KMS-11 (cell line): Measurements from ENCODE around the gene C16orf96.

Source experiments
- H2AFZ ChIP-seq: fragments of 200-600 bp; sonication (generic); 2 replicates; pipeline ENCODE4 v1.6.1; 2016; ENCODE audit warnings: antibody characterized with exemption, mixed run types, low read depth
- H3K27ac ChIP-seq: fragments of 200-600 bp; sonication (generic); 2 replicates; pipeline ENCODE4 v1.6.1; 2016; ENCODE audit warnings: mild to moderate bottlenecking, mixed run types
- H3K27me3 ChIP-seq: fragments of 200-600 bp; sonication (generic); 2 replicates; pipeline ENCODE4 v1.6.1; 2017; ENCODE audit warnings: mild to moderate bottlenecking, low read depth, mixed run types, moderate library complexity; ENCODE audit not compliant: insufficient read depth
- H3K36me3 ChIP-seq: fragments of 200-600 bp; sonication (generic); 2 replicates; pipeline ENCODE4 v1.6.1; 2017; ENCODE audit warnings: mild to moderate bottlenecking, mixed run types; ENCODE audit not compliant: insufficient read depth
- H3K4me1 ChIP-seq: fragments of 200-600 bp; sonication (generic); 2 replicates; pipeline ENCODE4 v1.6.1; 2016; ENCODE audit warnings: mild to moderate bottlenecking, low read depth, mixed run types; ENCODE audit not compliant: poor library complexity, severe bottlenecking
- H3K4me2 ChIP-seq: fragments of 200-600 bp; sonication (generic); 2 replicates; pipeline ENCODE4 v1.7.0; 2016; ENCODE audit warnings: mild to moderate bottlenecking, mixed run types
- H3K4me3 ChIP-seq: fragments of 200-600 bp; sonication (generic); IDR thresholded peaks from 2 replicates; pipeline ENCODE4 v1.6.1; 2017; ENCODE audit warnings: low read depth, low read length, mixed read lengths; ENCODE audit not compliant: insufficient read depth
- H3K79me2 ChIP-seq: fragments of 200-600 bp; sonication (generic); 2 replicates; pipeline ENCODE4 v1.6.1; 2016; ENCODE audit warnings: low read depth, mixed run types; ENCODE audit not compliant: insufficient read depth
- H3K9ac ChIP-seq: fragments of 200-600 bp; sonication (generic); 2 replicates; pipeline ENCODE4 v1.6.1; 2016; ENCODE audit warnings: mild to moderate bottlenecking, mixed run types
- H4K20me1 ChIP-seq: fragments of 200-600 bp; sonication (generic); 2 replicates; pipeline ENCODE4 v1.6.1; 2016; ENCODE audit warnings: mild to moderate bottlenecking, mixed run types; ENCODE audit not compliant: insufficient read depth
- CTCF ChIP-seq: fragments of 200-600 bp; sonication (generic); conservative IDR thresholded peaks from 2 replicates; pipeline ENCODE4 v1.6.1; 2017; ENCODE audit warnings: low read depth, mild to moderate bottlenecking, antibody characterized with exemption, low read length, moderate library complexity, mixed read lengths

Gene C16orf96

GRCh38 chr16:4618645-4619418 is 62.7 kb downstream of the C16orf96 start:
- no peaks in the 10 kb centered on the region for H3K36me3 ChIP-seq
- peaks cover 23% of the 10 kb centered on the region for H3K4me1 ChIP-seq
- no peaks in the 10 kb centered on the region for H3K79me2 ChIP-seq
- no peak overlapping the region for H3K9ac ChIP-seq
- H4K20me1 ChIP-seq: no peaks in the 10 kb centered on the region
- H3K4me2 ChIP-seq: no peak overlapping the region
- no peaks in the 10 kb centered on the region for H3K27me3 ChIP-seq
- H3K27ac ChIP-seq: no peak overlapping the region
- no peak overlapping the region for H2AFZ ChIP-seq
- H3K4me3 ChIP-seq: no peak overlapping the region
- TF ChIP-seq CTCF: no peak

DNA sequence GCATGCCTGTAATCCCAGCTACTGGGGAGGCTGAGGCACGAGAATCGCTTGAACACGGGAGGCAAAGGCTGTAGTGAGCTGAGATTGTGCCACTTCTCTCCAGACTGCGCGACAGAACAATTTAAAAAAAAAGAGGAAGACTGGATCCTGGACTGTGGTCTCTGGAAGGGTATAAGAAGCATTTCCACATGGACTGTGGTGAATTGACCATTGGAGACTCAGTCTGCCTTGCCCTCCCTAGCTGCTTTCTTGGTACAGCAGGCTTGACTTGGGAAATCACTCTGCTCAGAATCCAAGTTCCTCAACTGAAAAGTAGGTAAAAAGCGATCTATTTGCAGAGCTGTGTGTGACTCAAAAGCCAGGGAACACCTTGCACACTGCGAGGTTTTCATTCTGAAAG is 67.5 kb downstream of the C16orf96 start:
- no peak overlapping the region for H3K4me3 ChIP-seq
- H4K20me1 ChIP-seq: peaks cover 7% of the 10 kb centered on the region; the same call in 1 of the 2 replicates
- TF ChIP-seq CTCF: no peak
- peaks cover 17% of the 10 kb centered on the region for H3K4me1 ChIP-seq
- no peak overlapping the region for H3K27ac ChIP-seq
- no peaks in the 10 kb centered on the region for H3K27me3 ChIP-seq
- H2AFZ ChIP-seq: peak overlapping the region; percentile 91; the same call in 1 of the 2 replicates
- H3K79me2 ChIP-seq: peaks cover 32% of the 10 kb centered on the region; the same call in 1 of the 2 replicates
- no peaks in the 10 kb centered on the region for H3K36me3 ChIP-seq
- H3K9ac ChIP-seq: no peak overlapping the region
- H3K4me2 ChIP-seq: peak overlapping the region; percentile 52; the same call in 1 of the 2 replicates

- no peaks in the 10 kb centered on the region for H3K27me3 ChIP-seq
- H3K36me3 ChIP-seq: no peaks in the 10 kb centered on the region
- peak within 1 kb of the TSS; percentile 71 for H3K27ac ChIP-seq
- H3K4me2 ChIP-seq: peak within 1 kb of the TSS; percentile 100
- H3K9ac ChIP-seq: peak within 1 kb of the TSS; percentile 74
- peaks cover 17% of the 10 kb centered on the region for H3K4me1 ChIP-seq
- H2AFZ ChIP-seq: peak within 1 kb of the TSS; percentile 91
- peaks cover 7% of the 10 kb centered on the region; the same call in 1 of the 2 replicates for H4K20me1 ChIP-seq
- H3K79me2 ChIP-seq: peaks cover 35% of the 10 kb centered on the region; the same call in 1 of the 2 replicates
- TF ChIP-seq CTCF: peak; percentile 99
- no peak within 1 kb of the TSS for H3K4me3 ChIP-seq
Measured at GRCh38 chr16:4624015-4624826, 68.1 kb downstream of the C16orf96 start, which contains the start of gene MGRN1. MGRN1 (plus strand) TSS chr16:4624826; CDS start chr16:4624961, 135 bp downstream.

DNA sequence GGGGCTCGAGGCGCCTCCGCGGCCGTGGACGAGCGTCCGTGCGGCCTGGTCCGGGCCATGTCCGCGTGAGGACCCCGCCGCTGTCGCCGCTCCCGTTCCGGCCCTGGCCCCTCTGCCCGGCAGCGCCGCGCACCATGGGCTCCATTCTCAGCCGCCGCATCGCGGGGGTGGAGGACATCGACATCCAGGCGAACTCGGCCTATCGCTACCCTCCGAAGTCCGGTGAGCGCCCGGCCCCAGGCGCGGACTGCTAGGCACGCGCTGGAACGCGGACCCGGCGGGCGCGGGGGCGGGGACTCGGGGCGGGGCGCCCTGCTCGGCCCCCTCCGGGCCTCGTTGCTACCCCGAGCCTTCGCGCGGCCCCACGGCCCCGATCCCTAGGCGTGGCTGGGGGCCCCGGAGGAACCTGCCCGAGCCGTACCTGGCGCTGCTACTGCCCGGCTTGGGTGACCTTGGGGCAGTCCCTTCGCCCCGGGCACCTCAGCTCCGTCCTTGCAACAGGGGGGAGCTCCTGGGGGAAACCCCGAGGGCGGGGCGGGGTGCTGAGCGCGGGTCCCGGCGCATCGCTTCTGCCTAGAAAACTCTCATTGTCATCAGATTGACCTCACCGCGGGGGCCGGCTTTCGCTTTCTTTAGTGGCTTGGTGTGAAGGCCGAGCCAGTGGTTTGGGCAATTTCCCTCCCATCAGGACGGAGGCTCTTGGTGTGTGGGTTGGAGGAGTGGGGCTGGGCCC is 68.9 kb downstream of the C16orf96 start:
- H3K27me3 ChIP-seq: no peaks in the 10 kb centered on the region
- peak overlapping the region; percentile 45 for H3K27ac ChIP-seq
- TF ChIP-seq CTCF: no peak
- peaks cover 17% of the 10 kb centered on the region for H3K4me1 ChIP-seq
- peaks cover 35% of the 10 kb centered on the region; the same call in 1 of the 2 replicates for H3K79me2 ChIP-seq
- H4K20me1 ChIP-seq: peaks cover 7% of the 10 kb centered on the region; the same call in 1 of the 2 replicates
- peak overlapping the region; percentile 100 for H3K4me2 ChIP-seq
- peak overlapping the region; percentile 91 for H2AFZ ChIP-seq
- H3K9ac ChIP-seq: peak overlapping the region; percentile 74
- no peak overlapping the region for H3K4me3 ChIP-seq
- no peaks in the 10 kb centered on the region for H3K36me3 ChIP-seq
